ENCODE results near the gene DYNLT4. TPM values are rescaled to one million over a fixed set of nuclear protein-coding genes. Genes with fewer than 3 reads are reported as not detected.
"Not testable (repeated sequence)": the region's sequence is repeated elsewhere in the genome, so short reads cannot be mapped to it uniquely, and the experiment has no call there.

The DYNLT4 gene
- total RNA-seq, 1 donor from 2014 or later, result 5.2 TPM

DNA sequence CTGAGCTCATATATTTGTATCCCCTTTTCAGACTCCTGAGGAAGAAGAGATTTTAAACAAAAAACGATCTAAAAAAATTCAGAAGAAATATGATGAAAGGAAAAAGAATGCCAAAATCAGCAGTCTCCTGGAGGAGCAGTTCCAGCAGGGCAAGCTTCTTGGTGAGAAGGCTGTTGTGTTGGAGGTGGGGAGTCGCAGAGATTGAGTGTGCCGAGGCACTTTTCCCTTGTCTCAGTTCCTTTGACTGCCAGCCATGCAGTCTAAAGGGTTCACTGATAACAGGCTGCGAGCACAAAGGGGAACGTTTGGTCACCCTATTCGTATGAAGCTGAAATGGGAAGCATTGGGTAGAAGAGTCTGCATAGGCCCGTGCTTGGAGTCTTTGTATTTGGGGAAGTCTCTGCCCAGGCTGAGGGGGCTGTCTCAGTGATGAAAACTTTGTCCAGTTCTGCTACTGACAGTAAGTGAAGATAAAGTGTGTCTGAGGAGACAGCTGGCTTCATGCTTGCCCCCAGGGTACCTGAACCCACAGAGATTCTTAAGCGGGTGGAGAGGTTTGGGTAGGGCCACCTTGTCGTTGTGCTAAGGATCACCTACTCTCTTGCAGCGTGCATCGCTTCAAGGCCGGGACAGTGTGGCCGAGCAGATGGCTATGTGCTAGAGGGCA, 29.0 kb downstream of the DYNLT4 start:
- H3K9me3 ChIP-seq, result no peaks in the 10 kb centered on the region
- ATAC-seq (no peak), DNase-seq (no peak)
- H3K4me1 ChIP-seq, result peaks cover 29% of the 10 kb centered on the region
- intact Hi-C loops (cut with DNase I), result no loop called here
- no peak overlapping the region for H3K27ac ChIP-seq
- H3K27me3 ChIP-seq (ENCODE audit: low read depth), result no peaks in the 10 kb centered on the region
- TF ChIP-seq, protein P1, sequence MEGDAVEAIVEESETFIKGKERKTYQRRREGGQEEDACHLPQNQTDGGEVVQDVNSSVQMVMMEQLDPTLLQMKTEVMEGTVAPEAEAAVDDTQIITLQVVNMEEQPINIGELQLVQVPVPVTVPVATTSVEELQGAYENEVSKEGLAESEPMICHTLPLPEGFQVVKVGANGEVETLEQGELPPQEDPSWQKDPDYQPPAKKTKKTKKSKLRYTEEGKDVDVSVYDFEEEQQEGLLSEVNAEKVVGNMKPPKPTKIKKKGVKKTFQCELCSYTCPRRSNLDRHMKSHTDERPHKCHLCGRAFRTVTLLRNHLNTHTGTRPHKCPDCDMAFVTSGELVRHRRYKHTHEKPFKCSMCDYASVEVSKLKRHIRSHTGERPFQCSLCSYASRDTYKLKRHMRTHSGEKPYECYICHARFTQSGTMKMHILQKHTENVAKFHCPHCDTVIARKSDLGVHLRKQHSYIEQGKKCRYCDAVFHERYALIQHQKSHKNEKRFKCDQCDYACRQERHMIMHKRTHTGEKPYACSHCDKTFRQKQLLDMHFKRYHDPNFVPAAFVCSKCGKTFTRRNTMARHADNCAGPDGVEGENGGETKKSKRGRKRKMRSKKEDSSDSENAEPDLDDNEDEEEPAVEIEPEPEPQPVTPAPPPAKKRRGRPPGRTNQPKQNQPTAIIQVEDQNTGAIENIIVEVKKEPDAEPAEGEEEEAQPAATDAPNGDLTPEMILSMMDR (IDR thresholded peaks at IDR 0.05), result no peak
- H3K4me3 ChIP-seq, result no peak overlapping the region
- peaks cover 55% of the 10 kb centered on the region for H3K36me3 ChIP-seq

DNA sequence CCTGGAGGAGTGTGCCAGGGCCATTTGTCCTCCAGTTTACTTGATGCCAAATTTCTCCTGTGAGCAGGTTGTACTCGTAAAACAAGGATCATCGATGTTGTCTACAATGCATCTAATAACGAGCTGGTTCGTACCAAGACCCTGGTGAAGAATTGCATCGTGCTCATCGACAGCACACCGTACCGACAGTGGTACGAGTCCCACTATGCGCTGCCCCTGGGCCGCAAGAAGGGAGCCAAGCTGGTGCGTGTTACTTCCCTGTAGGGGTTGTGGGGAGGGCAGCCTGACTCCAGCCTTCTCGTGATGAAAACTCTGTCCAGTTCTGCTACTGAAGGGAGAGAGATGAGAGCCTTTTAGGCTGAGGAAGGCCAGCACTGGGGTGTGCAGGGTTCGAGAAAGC, 29.6 kb downstream of the DYNLT4 start:
- Histone ChIP-seq H3K36me3 (peaks cover 55% of the 10 kb centered on the region), H3K9me3 (no peaks in the 10 kb centered on the region), H3K4me3 (no peak overlapping the region), H3K4me1 (peaks cover 29% of the 10 kb centered on the region), H3K27me3 (ENCODE audit: low read depth) (no peaks in the 10 kb centered on the region), H3K27ac (no peak overlapping the region)
- DNase-seq, result no peak
- intact Hi-C loops (cut with DNase I), result no loop called here
- ATAC-seq, result no peak
- TF ChIP-seq, protein P1 (IDR thresholded peaks at IDR 0.05), result no peak

DNA sequence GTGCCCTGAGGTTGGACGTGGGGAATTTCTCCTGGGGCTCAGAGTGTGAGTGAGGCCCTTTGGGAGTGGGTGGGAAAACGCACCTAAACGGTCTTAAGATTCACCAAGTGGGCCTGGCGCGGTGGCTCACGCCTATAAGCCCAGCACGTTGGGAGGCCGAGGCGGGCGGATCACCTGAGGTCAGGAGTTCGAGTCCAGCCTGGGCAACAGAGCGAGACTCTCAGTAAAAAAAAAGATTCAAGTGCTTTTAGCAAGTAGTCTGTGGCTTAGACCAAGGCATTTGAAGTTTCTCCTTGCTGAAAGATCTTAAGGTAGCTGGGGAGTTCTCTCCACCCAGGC, 30.5 kb downstream of the DYNLT4 start:
- Histone ChIP-seq H3K27me3 (ENCODE audit: low read depth) (no peaks in the 10 kb centered on the region), H3K4me1 (peaks cover 29% of the 10 kb centered on the region), H3K36me3 (peaks cover 55% of the 10 kb centered on the region), H3K4me3 (peak overlapping the region; percentile 97), H3K9me3 (no peaks in the 10 kb centered on the region), H3K27ac (peak overlapping the region; percentile 98)
- DNase-seq, result no peak
- no peak for ATAC-seq
- intact Hi-C loops (cut with DNase I), result no loop called here
- TF ChIP-seq, protein P1 (IDR thresholded peaks at IDR 0.05), result no peak

DNA sequence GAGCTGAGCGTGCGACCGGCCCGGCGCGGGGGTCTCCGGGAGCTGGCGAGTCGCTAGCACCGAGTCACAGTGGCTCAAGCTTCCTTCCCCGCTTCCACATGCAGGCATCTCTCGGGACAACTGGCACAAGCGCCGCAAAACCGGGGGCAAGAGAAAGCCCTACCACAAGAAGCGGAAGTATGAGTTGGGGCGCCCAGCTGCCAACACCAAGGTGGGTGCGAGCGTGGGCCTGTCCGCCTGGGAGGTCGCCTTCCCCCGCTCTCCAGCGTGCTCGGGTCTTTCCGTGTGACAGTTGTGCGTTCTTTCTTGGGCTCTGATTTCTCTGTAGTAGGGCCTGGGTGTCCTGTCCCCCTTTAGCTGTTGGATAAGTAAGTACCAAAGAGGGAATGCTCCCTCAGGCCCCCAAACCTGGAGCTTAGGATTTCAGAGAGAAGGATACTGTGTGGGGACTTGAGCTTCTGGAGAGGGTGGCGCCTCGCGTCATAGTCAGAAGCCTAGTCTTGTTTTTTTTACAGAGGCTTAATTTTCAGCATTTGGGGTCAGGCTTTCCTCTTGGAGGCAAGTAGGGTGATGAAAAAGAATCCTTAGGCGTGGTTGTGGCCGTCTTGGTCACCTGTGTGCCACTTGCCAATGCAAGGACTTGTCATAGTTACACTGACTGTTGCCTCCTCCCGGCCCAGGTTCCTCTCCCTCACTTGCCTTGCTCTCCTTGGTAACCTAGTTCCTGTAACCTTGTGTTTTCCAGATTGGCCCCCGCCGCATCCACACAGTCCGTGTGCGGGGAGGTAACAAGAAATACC, 31.0 kb downstream of the DYNLT4 start:
- TF ChIP-seq, protein P1 (IDR thresholded peaks at IDR 0.05), result no peak
- Histone ChIP-seq H3K9me3 (no peaks in the 10 kb centered on the region), H3K4me3 (peak overlapping the region; percentile 97), H3K27me3 (ENCODE audit: low read depth) (no peaks in the 10 kb centered on the region), H3K4me1 (peaks cover 29% of the 10 kb centered on the region), H3K36me3 (peaks cover 49% of the 10 kb centered on the region), H3K27ac (peak overlapping the region; percentile 98)
- no peak for DNase-seq
- intact Hi-C loops (cut with DNase I), result no loop called here
- peak; percentile 30 to 38 for ATAC-seq

DNA sequence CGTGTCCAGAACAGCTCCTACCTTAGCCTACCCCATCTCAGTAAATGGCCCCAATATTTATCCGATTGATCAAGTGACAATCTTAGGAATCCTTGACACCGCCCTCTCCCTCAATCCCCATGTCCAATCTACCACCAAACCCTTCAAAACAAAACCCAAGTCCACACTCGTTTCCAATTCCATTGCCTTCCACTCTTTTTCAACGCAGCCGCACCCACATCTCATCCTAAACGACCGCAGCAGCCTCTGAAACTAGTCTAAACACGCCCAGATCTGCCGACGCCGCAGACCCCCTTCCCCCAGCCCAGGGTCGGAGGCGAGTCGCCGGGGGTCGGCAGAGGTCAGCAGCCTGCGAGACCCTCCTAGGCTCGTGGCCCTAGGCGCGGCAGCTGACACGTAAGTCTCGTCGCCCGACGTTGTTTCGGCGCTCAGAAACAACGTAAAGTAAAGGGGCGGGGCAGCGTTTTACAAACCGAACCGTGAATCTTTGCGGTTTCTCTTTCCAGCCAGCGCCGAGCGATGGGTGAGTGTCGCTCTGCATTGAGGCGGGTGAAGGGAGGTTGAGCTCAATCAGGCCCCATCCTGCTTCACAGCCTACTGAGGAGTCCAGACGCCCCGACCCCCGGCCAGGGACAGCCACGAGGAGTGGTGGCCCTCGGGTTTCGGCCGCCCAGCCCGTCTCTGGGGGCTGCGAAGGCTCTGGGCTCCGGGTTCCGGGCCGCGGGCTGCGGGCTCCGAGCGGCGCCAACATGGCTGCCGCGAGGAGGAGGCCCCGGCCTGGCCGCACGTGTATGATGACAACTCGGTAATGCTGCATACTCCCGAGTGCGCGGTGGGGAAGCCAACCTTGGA, 31.8 kb downstream of the DYNLT4 start, which contains the start of gene RPS8:
Gene RPS8, plus strand, starts transcription at position 463 of the 852 bp plus-strand sequence. Its CDS starts 57 bp downstream, at position 520.
- peaks cover 29% of the 10 kb centered on the region for H3K4me1 ChIP-seq
- ATAC-seq (peak; percentile 93 to 96), DNase-seq (peak; percentile 93)
- intact Hi-C loops (cut with DNase I), result no loop called here
- H3K9me3 ChIP-seq, result no peaks in the 10 kb centered on the region
- no peaks in the 10 kb centered on the region for H3K27me3 ChIP-seq (ENCODE audit: low read depth)
- H3K4me3 ChIP-seq, result peak within 1 kb of the TSS; percentile 97
- TF ChIP-seq, protein P1 (IDR thresholded peaks at IDR 0.05), result no peak
- H3K36me3 ChIP-seq, result peaks cover 41% of the 10 kb centered on the region
- peak within 1 kb of the TSS; percentile 98 for H3K27ac ChIP-seq

DNA sequence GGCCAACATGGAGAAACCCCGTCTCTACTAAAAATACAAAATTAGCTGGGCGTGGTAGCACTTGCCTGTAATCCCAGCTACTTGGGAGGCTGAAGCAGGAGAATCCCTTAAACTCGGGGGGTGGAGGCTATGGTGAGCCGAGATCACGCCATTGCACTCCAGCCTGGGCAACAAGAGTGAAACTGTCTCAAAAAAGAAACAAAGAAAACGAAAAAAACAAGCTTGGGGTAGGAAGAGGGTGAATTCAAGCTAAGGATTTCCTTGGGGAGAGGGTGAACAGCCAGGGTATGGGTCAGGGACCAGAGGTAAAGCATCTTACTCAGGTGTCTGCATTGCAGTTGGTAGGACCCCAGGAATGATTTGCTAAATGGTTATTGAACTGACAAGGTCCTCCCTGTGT, 40.7 kb downstream of the DYNLT4 start:
- intact Hi-C loops (cut with DNase I); H3K4me3 ChIP-seq; H3K9me3 ChIP-seq; H3K27ac ChIP-seq; DNase-seq; H3K27me3 ChIP-seq (ENCODE audit: low read depth); H3K4me1 ChIP-seq; ATAC-seq; H3K36me3 ChIP-seq: not testable (repeated sequence)
